Keratinocyte (primary cell): Measurements from ENCODE around the gene OR2V2. TPM values are rescaled to one million over a fixed set of nuclear protein-coding genes. Genes with fewer than 3 reads are reported as not detected.

Source experiments
- DNase-seq: peaks from one replicate; pipeline ENCODE4 v3.0.0-alpha.2; 2011; ENCODE audit warnings: low read depth, missing footprints, low spot score
- FAIRE-seq: peaks from 2 replicates; lab custom pipeline; 2011; peaks lifted over from hg19 to GRCh38; lab: Jason Lieb, UNC
- H2AFZ ChIP-seq: 2 replicates; pipeline ENCODE4 v1.6.0; 2012; ENCODE audit warnings: low read length, control low read depth, inconsistent platforms; ENCODE audit not compliant: control insufficient read depth
- H3K27ac ChIP-seq: 2 replicates; pipeline ENCODE4 v1.5.1; 2011; ENCODE audit warnings: low read length; ENCODE audit not compliant: control insufficient read depth, insufficient read depth
- H3K27me3 ChIP-seq: 3 replicates; pipeline ENCODE4 v1.6.0; 2011; ENCODE audit warnings: low read length; ENCODE audit not compliant: control insufficient read depth, insufficient read depth; ENCODE audit errors: extremely low read depth
- H3K36me3 ChIP-seq, 2 experiments: 2 replicates in 1 of 2; 3 replicates in 1 of 2; pipeline ENCODE4 v1.5.1; 2011; ENCODE audit warnings: low read length in 2 of 2, mild to moderate bottlenecking in 1 of 2; ENCODE audit not compliant: control insufficient read depth in 2 of 2, insufficient read depth in 2 of 2; ENCODE audit errors: extremely low read depth in 1 of 2
- H3K4me1 ChIP-seq: 3 replicates; pipeline ENCODE4 v1.5.1; 2011; ENCODE audit warnings: low read length; ENCODE audit not compliant: control insufficient read depth, insufficient read depth; ENCODE audit errors: extremely low read depth
- H3K4me2 ChIP-seq: 3 replicates; pipeline ENCODE4 v1.6.0; 2011; ENCODE audit warnings: low read depth, low read length; ENCODE audit not compliant: control insufficient read depth, insufficient read depth; ENCODE audit errors: extremely low read depth
- H3K4me3 ChIP-seq, 3 experiments: fragments of 200-600 bp in 1 of 3; sonication (generic) in 1 of 3; 2 replicates in 2 of 3; 3 replicates in 1 of 3; pipeline ENCODE4 v1.5.1; 2011 to 2016; ENCODE audit warnings: low read length in 3 of 3, mild to moderate bottlenecking in 3 of 3, control low read depth in 2 of 3, inconsistent platforms in 1 of 3, low read depth in 1 of 3, mixed read lengths in 1 of 3, mixed run types in 1 of 3, moderate library complexity in 1 of 3; ENCODE audit not compliant: control insufficient read depth in 2 of 3, insufficient read depth in 2 of 3; ENCODE audit errors: extremely low read depth in 1 of 3
- H3K79me2 ChIP-seq: 2 replicates; pipeline ENCODE4 v1.6.0; 2012; ENCODE audit warnings: low read length; ENCODE audit not compliant: control insufficient read depth, insufficient read depth
- H3K9ac ChIP-seq: 3 replicates; pipeline ENCODE4 v1.6.0; 2011; ENCODE audit warnings: low read length; ENCODE audit not compliant: control insufficient read depth, insufficient read depth; ENCODE audit errors: extremely low read depth
- H3K9me1 ChIP-seq: 3 replicates; pipeline ENCODE4 v1.6.0; 2011; ENCODE audit warnings: low read length; ENCODE audit not compliant: control insufficient read depth, insufficient read depth; ENCODE audit errors: extremely low read depth
- H3K9me3 ChIP-seq: 2 replicates; pipeline ENCODE4 v1.5.1; 2012; ENCODE audit warnings: low read depth, low read length; ENCODE audit not compliant: control insufficient read depth
- H4K20me1 ChIP-seq: 3 replicates; pipeline ENCODE4 v1.6.0; 2011; ENCODE audit warnings: low read length; ENCODE audit not compliant: control insufficient read depth, insufficient read depth; ENCODE audit errors: extremely low read depth
- EZH2 ChIP-seq: IDR thresholded peaks from one replicate; pipeline ENCODE4 v1.6.1; 2012; ENCODE audit warnings: inconsistent platforms, mild to moderate bottlenecking, low read length, moderate library complexity
- dilution Hi-C: fragments of 300-500 bp; cut with MboI; formaldehyde crosslinking; loops from one replicate; pipeline ENCODE4 v1.7.0; 2020; ENCODE audit warnings: low sequenced_read_pairs; ENCODE audit not compliant: extremely low pct_ligation_motif_present
- polyA plus RNA-seq, 5 experiments: library from polyadenylated mRNA; depleted of rRNA in 3 of 5; stranded (reverse) in 3 of 5; stranded (forward) in 1 of 5; unstranded in 1 of 5; fragments of >200 nt; gene quantifications; 1 replicate in 1 of 5; 2 replicates in 3 of 5; 3 replicates in 1 of 5; pipeline versions ENCODE4 v1.2.1 to v1.2.3, GENCODE V29; 2011 to 2012; ENCODE audit warnings: missing spikeins in 2 of 5, low read depth in 1 of 5, low replicate concordance in 1 of 5
- TF ChIP-seq, protein P1 (sequence below), 3 experiments: IDR thresholded peaks in 1 of 3; conservative IDR thresholded peaks in 1 of 3; optimal IDR thresholded peaks in 1 of 3; 2 replicates in 2 of 3; 3 replicates in 1 of 3; pipeline versions ENCODE3 to v1.5.1; 2011; ENCODE audit warnings: low read length in 3 of 3, mild to moderate bottlenecking in 3 of 3, moderate library complexity in 2 of 3, control low read depth in 1 of 3, inconsistent platforms in 1 of 3; ENCODE audit not compliant: insufficient read depth in 2 of 3; ENCODE audit errors: extremely low read depth in 1 of 3

OR2V2 gene
- polyA plus RNA-seq, 1 donor (not counting 4 experiments of a cell fraction or from before 2014, with no cell fraction given), result not detected

- Histone ChIP-seq H3K27me3 (peaks cover 6% of the 10 kb centered on the region), H2AFZ (no peak overlapping the region), H3K9ac (no peak overlapping the region), H3K4me3 (no peak overlapping the region), H3K4me2 (no peak overlapping the region), H3K4me1 (peaks cover 5% of the 10 kb centered on the region), H4K20me1 (no peaks in the 10 kb centered on the region), H3K9me3 (no peaks in the 10 kb centered on the region), H3K27ac (no peak overlapping the region), H3K36me3 (no peaks in the 10 kb centered on the region), H3K79me2 (no peaks in the 10 kb centered on the region), H3K9me1 (no peaks in the 10 kb centered on the region)
- dilution Hi-C loops, result no loop called here
- DNase-seq (peak; percentile 25), FAIRE-seq (no peak)
- TF ChIP-seq, protein P1, sequence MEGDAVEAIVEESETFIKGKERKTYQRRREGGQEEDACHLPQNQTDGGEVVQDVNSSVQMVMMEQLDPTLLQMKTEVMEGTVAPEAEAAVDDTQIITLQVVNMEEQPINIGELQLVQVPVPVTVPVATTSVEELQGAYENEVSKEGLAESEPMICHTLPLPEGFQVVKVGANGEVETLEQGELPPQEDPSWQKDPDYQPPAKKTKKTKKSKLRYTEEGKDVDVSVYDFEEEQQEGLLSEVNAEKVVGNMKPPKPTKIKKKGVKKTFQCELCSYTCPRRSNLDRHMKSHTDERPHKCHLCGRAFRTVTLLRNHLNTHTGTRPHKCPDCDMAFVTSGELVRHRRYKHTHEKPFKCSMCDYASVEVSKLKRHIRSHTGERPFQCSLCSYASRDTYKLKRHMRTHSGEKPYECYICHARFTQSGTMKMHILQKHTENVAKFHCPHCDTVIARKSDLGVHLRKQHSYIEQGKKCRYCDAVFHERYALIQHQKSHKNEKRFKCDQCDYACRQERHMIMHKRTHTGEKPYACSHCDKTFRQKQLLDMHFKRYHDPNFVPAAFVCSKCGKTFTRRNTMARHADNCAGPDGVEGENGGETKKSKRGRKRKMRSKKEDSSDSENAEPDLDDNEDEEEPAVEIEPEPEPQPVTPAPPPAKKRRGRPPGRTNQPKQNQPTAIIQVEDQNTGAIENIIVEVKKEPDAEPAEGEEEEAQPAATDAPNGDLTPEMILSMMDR (optimal IDR thresholded peaks at IDR 0.05 in 1 of 3, IDR thresholded peaks at IDR 0.05 in 1 of 3, conservative IDR thresholded peaks at IDR 0.05 in 1 of 3; ENCODE audit: extremely low read depth in 1 of 3, insufficient read depth in 2 of 3, low read length in 3 of 3), result no peak
- no peak for TF ChIP-seq EZH2
These were observed 13.7 kb upstream of the OR2V2 start for GRCh38 chr5:181133610-181134231.

- FAIRE-seq, result no peak
- H3K4me2 ChIP-seq, result no peak overlapping the region
- no peak overlapping the region for H2AFZ ChIP-seq
- H3K9me3 ChIP-seq, result no peaks in the 10 kb centered on the region
- H3K27me3 ChIP-seq, result peaks cover 4% of the 10 kb centered on the region
- no peaks in the 10 kb centered on the region for H3K36me3 ChIP-seq
- no peak overlapping the region for H3K27ac ChIP-seq
- TF ChIP-seq, protein P1 (optimal IDR thresholded peaks at IDR 0.05 in 1 of 3, IDR thresholded peaks at IDR 0.05 in 1 of 3, conservative IDR thresholded peaks at IDR 0.05 in 1 of 3; ENCODE audit: extremely low read depth in 1 of 3, insufficient read depth in 2 of 3, low read length in 3 of 3), result no peak
- no peak for TF ChIP-seq EZH2
- H3K4me1 ChIP-seq, result peaks cover 5% of the 10 kb centered on the region
- no peaks in the 10 kb centered on the region for H3K9me1 ChIP-seq
- DNase-seq, result no peak
- no peak overlapping the region for H3K9ac ChIP-seq
- no peaks in the 10 kb centered on the region for H4K20me1 ChIP-seq
- dilution Hi-C loops, result no loop called here
- H3K79me2 ChIP-seq, result no peaks in the 10 kb centered on the region
- no peak overlapping the region for H3K4me3 ChIP-seq
These were observed 13.1 kb upstream of the OR2V2 start for GRCh38 chr5:181134259-181134658.
